Measurements from ENCODE around the gene PTCH2.

The PTCH2 gene

GRCh38 chr1:44778705-44779576 is 64.1 kb downstream of the PTCH2 start:
- peak; percentile 13 for DNase-seq (ENCODE audit: low spot score)

GRCh38 chr1:44777969-44778635 is 65.0 kb downstream of the PTCH2 start:
- no peak for DNase-seq (ENCODE audit: low spot score)

GRCh38 chr1:44777547-44777946 is 65.5 kb downstream of the PTCH2 start:
- no peak for DNase-seq (ENCODE audit: low spot score)

GRCh38 chr1:44776730-44777068 is 66.4 kb downstream of the PTCH2 start:
- DNase-seq (ENCODE audit: low spot score) = no peak

- DNase-seq (ENCODE audit: low spot score) = peak; percentile 54
These were observed 66.9 kb downstream of the PTCH2 start for GRCh38 chr1:44775930-44776729.

- DNase-seq (ENCODE audit: low spot score) = peak; percentile 95
These were observed 67.7 kb downstream of the PTCH2 start, which contains the start of gene RPS8 for GRCh38 chr1:44775078-44775929. TSS of gene RPS8 (plus strand) at chr1:44775540. CDS start at chr1:44775597, 57 bp downstream.

Data from NAMALWA (cell line).